Eye (tissue), 1 donor: ENCODE results near the gene TLL1.

ENCODE experiments used
- DNase-seq: peaks from one replicate; pipeline ENCODE4 v3.0.0-alpha.2; 2015

Gene TLL1

DNA sequence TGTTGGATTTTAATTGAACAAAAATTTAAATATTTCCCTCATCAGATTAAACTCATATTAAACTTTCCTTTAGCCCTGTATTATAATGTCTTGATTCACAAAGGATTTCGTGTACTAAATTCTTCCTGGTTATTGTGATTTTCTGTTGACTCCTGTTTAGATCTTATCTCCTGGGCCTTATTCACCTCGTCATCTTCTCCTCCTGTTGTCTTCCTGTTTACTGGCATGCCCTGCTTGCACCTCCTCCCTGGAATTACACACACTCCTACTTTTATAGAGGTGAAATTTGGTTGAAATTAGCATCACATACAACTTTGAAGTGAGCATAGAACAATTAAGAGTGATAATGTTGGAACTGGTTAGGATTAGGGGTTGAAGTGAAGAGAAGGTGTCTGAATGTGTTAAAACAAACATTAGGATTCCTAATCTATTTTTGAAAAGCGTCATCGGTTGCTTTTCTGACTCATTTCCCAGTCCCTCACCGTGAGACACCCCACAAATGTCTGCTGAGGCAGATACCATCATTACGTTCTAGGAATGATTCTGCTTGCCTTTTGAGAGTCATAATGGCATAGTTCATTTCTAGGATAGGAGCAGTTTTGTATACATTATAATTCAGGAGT is 32.5 kb downstream of the TLL1 start:
- DNase-seq, result no peak

DNA sequence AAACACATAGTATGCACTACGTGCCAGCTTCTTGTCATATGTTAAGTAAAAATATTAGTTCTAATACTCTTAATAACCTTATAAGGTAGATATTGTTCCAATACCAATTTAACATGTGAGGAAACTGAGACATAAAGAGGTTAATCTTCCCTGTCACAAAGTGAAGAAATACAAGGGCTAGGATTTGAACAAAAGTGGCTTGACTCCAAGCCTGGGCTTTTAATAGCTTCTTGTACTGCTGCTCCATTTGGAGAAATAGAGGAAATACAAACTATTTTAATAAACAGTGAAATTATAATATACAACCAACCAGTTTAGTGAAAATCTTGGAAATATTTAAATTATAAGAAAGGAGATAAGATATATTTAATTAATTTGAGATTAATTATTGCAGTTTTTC is 33.2 kb downstream of the TLL1 start:
- DNase-seq, result no peak

DNA sequence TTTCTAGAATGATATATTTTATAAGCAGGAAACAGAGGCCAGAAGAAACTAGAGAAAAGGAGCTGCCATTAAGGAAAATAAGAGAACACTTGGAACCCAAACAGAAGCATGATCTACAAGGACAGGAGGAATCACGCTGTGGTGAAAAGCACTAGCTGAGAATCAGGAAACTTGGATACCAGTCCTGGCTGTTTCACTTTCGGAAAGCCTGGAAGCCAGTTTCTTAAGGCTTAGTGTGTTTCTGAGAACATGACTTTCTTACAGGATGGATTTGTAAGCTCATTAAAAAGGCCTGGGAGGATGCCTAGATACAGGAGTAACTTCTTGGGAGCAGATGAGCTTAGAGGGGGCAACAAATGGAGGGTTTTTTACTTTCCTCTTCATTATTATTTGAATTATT is 36.9 kb downstream of the TLL1 start:
- no peak for DNase-seq

DNA sequence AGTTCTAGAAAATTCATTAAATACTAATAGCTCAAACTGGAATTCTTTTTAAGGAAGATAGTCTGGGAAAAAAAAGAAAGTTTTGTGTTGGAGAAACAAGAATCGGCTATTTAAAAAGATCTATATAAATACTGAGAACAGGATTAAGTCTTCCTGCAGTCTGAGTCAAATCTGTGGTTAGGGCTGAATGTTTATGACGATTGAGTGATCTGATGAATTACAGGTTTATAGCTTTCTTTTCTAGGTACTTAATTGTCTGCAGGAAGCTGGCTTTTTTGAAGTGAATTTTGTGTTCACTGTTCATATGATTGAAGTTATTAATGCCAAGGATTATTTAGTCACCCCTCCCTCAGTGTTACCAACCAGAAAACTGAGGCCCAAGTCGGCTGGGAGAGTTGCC is 42.2 kb downstream of the TLL1 start:
- DNase-seq, result no peak

DNA sequence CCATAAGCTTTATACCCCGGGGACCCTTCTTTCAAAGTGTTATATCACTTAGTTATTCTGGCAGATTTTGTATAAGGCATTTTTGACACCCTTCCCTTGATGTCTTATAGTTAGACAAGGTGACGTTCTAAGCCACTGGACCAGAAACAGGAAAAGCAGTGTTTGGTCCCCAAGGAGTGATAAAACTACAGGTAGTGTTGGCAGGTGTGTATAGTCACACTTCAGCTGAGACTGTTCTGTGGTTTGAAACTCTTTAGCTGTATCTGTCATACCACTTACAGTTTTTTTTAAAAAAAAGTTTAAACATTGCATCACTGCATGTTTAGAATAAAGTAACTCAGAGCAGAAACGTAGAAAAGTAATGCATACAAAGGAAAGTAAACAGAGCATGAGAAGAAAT is 48.5 kb downstream of the TLL1 start:
- DNase-seq, result no peak

DNA sequence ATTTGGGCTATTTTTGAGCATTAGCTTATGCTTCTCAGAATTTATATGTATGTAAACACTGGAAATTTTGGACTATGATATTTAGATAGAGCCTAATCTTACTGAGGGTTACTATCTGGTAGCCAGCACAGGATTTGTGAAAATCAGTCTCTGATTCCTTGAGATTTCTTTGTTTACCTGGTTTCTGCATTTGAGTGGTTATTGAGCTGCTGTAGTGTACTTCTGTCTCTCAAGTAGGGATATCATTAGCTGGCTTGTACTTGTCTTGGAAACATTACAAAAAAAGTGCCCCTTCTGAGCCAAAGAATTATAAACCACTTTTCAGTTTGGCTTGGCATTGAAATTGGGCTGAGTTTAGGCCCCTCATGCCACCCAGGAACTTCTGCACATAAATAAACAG is 49.7 kb downstream of the TLL1 start:
- DNase-seq, result no peak

DNA sequence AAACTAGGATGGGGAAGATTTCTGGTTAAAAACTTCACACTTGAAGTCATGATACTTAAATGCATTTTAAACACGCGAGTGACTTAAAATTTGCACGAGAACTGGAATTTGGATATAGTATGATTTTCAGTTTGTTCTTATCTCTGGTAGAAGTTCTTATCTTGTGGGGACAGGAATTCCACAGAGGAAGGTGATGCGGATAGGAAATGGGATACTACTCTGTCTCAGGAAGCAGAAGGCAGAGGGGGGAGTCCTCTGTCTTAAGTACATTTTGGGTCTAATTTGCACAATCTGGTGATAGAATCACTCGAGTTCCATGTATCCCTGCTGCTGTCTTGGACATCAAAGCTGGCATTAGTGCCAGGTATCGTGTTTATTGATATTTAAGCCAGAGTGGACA is 53.3 kb downstream of the TLL1 start:
- no peak for DNase-seq

DNA sequence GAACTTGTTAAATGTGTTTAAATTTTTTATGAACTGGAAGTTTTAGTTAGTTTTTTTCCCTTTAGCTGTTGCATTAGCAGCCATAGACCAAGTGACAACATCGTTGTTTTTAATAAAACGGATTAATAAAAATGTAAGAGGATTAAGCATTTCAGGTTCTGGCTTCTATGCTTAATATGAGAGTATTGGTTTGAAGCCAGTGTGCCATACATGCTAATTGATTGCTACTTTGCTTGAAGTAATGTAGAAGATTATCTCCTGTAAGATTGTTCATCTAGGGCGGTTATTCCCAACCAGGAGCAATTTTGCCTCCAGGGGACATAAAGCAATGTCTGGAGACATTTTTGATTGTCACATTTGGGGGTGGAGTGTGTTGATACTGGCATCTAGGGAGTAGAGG is 54.3 kb downstream of the TLL1 start:
- DNase-seq, result no peak

DNA sequence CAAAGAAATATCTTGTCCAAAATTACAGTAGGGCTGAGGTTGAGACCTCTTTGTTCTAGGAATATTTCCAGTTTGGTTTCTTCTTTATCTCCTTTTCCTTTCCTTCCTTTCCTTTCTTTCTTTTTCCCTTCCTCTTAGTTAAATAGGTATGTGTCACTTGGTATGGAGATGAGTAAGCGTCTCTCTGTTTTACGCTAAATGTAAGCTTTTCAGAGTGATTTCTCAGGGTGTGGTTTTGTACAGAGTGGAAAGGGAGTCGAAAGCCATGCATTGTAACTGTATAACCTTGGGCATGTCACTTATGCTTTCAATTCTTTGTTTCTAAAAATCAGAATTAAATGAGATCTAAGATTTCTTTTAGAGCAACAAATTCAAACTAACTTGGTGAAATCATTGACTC is 54.8 kb downstream of the TLL1 start:
- DNase-seq, result no peak

DNA sequence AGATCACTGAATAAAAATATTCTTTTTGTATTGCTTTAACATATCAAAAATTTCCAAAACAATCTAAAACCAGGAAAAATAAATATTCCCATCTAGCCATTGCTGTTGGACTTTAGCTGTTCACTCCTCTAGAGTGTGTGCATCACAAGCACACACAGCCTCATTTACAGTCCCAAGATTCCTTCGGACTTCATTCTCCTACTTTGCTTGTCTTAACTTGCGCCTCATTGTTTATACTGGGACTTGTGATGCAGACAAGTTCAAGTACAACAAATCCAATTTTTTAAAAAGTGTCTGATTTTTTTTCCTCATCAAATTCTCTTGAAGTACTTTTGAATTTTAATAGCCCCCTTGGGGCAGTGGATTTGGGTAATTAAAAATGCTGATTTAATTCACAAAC is 55.6 kb downstream of the TLL1 start:
- DNase-seq, result no peak

DNA sequence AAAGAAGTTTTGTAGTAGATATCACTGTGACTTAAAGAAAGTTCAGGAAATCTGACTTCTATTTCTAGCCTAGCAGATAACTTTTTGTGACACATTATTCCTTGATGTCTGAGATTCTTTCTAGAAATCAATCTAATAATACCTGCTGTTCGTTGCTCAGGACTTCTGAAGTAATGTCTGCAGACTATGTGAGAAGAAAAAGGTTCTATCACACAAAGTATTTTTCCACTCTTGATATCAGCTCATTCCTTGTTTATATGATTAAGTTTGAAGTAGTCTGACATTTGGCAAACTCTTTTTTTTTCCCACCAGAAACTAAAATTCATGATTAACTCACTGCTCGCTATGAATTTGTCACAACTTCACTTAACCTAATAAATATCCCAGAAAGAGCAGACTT is 56.6 kb downstream of the TLL1 start:
- DNase-seq, result no peak

DNA sequence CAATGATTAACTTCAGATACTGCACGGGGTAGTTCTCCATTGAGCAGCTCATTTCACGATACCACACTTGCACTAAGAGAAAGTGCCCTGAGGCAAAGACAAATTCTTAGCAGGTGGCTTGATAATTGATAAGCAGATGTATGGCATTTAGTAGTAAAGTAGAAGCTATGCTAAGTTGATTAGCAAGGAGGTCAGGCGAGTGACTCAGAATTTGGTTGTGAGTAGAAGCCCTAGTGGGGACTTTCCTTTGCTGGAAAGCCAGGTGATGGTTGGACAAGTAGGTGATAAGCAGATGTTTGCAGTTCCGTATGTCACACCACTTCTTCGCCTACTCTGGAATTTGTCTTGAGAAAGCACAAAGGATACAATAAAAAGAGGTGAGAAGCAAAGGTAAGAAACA is 58.7 kb downstream of the TLL1 start:
- no peak for DNase-seq

DNA sequence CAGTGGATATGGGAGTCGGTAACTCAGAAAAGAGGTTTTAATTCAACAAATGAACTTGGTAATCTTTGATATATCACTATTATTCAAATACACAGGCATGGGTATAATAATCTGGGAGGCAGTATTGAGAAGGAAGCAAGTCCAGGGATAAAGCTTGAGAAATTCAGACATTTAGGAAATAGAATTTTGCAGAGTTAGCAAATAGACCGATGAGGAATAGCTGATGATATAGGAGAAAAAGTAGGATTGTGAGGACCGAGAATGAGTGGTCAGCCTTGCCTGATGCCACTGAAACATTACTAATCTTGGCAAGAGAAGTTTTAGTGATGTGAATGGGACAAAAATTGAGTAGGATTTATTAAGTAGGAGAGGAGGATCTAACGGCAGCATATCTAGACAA is 71.9 kb downstream of the TLL1 start:
- DNase-seq, result no peak

DNA sequence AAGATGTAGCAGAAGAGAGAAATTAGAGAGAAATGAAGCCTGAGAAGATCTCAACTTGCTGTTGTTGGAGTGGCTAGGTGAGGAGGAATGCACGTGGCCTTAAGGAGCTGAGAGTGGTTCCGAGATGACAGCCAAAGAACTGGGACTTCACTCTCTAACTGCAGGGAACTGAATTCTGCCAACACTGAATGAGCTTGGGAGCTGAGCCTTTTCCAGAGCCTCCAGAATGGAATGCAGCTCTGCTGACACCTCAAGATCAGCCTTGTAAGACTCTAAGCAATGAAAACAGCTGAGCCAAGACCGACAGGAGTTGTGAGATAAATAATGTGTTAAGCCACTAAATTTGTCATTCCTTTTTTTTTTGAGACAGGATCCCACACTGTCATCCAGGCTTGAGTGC is 73.0 kb downstream of the TLL1 start:
- DNase-seq, result no peak

DNA sequence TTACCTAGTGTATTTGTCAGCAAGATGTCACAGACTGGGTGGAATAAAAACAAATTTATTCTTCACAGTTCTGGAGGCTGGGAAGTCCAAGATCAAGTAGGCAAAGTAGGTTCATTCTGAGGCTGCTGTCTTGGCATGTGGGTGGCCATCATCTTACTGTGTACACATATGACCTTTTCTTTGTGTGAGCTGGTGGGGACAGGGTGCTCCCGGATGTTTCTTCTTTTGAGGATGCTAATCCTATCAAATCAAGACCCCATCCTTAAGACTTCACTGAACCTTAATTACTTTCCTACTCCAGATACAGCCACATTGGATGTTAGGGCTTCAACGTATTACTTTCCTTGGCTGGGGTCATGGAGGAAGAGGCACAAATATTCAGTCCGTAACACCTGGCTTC is 74.0 kb downstream of the TLL1 start:
- DNase-seq, result no peak

DNA sequence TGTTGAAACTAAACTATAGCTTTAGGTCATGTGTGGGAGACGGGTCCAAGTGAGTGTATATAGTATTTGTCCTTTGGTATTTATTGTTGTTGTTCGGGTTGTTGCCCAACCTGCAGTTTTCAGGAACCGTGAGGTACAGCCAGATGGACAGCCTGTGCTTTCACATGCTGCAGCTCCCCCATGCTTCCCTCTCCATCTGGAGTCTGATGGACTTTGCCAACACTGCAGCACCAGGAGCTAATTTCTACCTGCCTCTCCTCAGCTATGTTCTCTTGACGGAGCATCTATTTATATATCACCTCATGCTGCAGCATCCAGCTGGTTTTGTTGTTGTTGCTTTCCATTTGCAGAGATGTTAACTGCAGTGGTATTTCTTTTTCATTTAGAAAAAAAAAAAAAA is 80.1 kb downstream of the TLL1 start:
- no peak for DNase-seq

DNA sequence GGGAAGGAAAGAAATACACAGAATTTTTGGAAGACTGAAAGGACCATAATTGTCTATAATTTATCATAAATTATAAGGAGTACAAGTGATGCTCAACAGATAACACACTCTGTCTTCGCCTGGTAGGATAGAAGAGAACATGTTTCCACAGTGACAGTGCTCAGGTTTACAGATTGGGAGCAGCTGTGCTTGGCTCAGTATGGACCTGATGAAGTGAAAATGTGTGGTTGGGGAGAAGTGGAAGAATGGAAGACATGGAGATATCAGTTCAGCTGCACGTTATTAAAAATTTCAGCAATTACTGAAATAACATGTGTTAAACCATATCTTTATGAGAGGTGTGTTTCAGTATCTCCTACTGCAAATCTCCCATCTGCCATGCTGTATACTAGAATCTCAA is 90.6 kb downstream of the TLL1 start:
- DNase-seq, result no peak

DNA sequence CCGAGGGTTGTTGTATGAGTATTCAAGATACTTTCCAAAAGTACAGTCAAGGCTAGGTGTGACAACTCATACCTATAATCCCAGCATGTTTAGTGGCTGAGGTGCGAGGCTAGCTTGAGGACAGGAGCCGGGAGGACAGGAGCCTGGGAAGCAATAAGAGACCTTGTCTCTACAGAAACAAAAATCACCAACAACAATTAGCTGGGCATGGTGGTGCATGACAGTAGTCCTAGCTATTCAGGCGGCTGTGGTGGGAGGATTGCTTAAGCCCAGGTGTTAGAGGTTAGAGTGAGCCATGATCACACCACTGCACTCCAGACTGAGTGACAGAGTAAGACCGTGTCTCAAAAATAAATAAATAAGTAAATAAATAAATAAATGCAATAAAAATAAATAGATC is 91.6 kb downstream of the TLL1 start:
- no peak for DNase-seq

DNA sequence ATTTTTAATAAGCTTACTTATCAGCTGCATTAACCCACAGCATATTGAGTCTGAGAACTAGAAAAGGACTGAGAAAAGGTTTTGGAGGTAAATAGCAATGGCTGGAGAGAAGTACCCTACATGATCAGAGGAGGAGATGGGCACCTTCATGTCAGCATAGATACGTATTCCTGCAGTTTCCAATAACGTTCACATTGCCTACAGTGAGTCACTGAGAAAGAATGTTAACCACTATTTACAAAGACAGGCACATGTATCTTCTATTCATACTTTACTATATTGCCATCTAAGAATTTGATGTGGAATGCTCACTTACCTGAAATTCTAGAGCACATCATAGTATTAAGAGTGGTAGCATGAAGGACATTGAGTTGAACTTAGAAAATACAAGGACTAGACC is 92.5 kb downstream of the TLL1 start:
- no peak for DNase-seq

DNA sequence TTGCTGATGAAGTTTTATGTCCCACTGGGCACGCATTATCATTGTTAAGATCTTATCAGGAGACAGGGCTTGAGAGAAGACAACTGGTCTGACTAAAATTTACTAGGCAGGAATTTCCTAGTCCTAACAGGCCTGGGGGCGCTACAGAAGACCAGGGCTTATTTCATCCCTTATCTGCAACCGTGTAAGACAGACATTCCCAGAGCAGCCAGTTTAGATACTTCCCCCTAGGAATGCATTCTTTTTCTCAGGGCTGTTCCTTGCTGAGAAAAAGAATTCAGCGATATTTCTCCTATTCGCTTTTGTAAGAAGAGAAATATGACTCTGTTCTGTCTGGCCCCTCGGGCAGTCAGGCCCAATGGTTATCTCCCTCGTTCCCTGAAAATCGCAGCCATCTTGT is 93.8 kb downstream of the TLL1 start:
- no peak for DNase-seq

DNA sequence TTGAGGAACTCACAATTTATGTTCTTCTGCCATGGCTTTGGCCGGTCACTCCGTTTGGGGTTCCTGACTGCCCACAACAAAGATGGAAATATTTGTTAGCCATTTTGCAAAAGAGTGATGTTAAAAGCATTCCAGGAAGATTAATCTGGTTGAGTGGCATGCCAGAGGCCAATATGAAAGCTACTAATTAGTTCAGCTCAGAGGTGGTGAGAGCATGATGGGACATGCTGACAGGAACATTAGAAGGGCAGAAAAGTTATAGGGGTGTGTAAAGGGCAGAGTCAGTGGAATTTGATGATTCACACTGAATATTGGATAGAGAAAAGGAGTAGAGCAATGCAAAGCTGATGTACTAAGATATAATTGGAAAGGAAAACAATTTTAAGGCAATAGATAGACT is 94.4 kb downstream of the TLL1 start:
- no peak for DNase-seq

DNA sequence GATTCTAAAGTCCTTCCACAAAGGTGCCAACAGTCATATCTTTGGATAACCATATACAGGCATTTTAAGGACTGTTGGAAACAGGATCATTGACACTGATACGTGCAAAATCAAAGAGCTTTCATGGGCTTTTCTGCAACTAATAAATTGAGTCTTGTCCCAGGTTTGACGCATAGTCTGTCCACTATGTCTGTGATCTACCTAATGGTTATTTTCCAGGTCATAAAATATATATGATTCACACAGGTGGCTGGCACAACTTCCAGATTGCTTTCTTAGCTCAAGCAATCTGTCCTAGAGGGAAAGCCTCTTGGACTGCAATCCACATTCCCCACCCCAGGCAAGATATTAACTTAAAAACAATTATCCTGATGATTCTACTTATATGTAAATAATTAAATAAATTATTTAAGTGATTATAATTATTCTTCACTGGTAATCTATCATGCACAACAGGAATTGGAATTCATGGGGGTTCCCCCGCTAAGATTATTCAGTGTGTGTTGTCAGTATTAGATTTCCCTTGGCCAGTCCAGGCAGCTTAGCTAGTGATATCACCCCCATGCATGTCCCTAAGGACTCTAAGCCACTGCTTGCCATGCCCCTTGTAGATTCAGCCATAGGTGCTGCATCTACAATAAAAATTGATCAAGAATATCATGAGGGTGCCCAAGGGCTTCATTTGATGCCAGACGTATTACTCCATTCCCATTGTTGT is 97.8 kb downstream of the TLL1 start:
- DNase-seq, result no peak

DNA sequence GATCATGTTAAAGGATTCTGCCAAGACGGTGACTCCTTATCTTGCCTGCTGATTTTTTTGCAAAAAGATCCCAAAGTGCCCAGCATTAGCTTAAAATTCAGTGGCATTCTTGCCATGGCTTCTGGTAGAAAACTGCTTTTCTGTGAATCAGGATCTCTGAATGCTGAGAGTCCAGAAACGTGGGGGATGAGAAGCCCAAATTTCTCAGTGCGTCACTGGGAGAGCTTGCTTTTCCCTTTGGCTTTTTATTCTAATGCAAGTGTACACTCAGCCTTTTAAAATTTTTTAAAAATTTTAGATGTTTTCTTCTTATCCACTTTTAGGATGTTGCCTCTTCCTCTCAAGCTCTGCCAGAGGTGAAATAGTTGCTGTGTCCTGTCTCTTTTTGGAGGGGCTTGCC is 98.4 kb downstream of the TLL1 start:
- no peak for DNase-seq

DNA sequence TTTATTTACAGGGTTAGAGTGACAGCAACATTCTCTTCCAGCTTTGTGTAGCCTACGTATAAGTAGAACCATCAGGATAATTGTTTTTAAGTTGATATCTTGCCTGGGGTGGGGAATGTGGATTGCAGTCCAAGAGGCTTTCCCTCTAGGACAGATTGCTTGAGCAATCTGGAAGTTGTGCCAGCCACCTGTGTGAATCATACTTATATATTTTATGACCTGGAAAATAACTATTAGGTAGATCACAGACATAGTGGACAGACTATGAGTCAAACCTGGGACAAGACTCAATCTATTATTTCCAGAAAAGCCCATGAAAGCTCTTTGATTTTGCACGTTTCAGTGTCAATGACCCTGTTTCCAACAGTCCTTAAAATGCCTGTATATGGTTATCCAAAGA is 98.9 kb downstream of the TLL1 start:
- no peak for DNase-seq

DNA sequence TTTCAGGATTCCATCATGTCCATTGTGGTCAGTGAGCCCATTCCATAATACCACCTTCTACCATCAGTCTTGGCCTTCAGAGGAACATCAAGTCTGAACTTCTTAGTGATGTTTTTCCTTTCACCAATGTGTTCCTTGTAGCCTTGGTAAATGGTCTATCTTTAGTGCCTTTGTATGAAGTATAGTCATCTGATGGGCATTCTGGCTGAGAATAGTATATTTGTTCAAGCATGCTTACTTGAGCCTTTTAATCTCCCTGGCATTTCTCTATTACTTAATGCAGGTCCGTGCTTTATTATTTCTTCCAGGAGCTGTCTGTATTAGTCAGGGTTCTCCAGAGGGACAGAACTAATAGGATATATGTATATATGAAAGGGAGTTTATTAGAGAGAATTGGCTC is 99.7 kb downstream of the TLL1 start:
- no peak for DNase-seq
